AG04450 (cell line): Measurements from ENCODE around the gene ZIM2. TPM values are rescaled to one million over a fixed set of nuclear protein-coding genes. Genes with fewer than 3 reads are reported as not detected.

Experiments
- CTCF ChIA-PET: fragments of 300-600, 350-600 bp; formaldehyde crosslinking; extraction: SDS; loops from one replicate; lab custom pipeline; 2022; ENCODE audit warnings: antibody characterized with exemption, inconsistent platforms; lab: Charles Lee
- POLR2A ChIA-PET: fragments of 350-600 bp; formaldehyde crosslinking; extraction: SDS; loops from one replicate; lab custom pipeline; 2021; ENCODE audit warnings: antibody characterized with exemption, inconsistent platforms; lab: Yijun Ruan, JAX
- DNase-seq: peaks from one replicate; pipeline ENCODE4 v3.0.0-alpha.2; 2011; ENCODE audit warnings: low read depth, low spot score
- H3K27ac ChIP-seq: one replicate; pipeline ENCODE4 v1.5.1; 2012; ENCODE audit warnings: low read depth, low read length, control low read depth
- H3K27me3 ChIP-seq: one replicate; pipeline ENCODE4 v1.6.0; 2012; ENCODE audit warnings: low read length; ENCODE audit not compliant: control insufficient read depth, insufficient read depth
- H3K4me3 ChIP-seq: 2 replicates; pipeline ENCODE4 v1.5.1; 2011; ENCODE audit warnings: mild to moderate bottlenecking, low read depth, low read length, control low read depth
- H3K9me3 ChIP-seq: 2 replicates; pipeline ENCODE4 v1.5.1; 2012; ENCODE audit warnings: low read length; ENCODE audit not compliant: control insufficient read depth, insufficient read depth
- polyA plus RNA-seq: library from polyadenylated mRNA; depleted of rRNA; stranded (reverse); fragments of >200 nt; gene quantifications from 2 replicates; pipeline ENCODE4 v1.2.3, GENCODE V29; 2011
- TF ChIP-seq, protein P1 (sequence below): IDR thresholded peaks from 2 replicates; pipeline ENCODE4 v1.5.1; 2011; ENCODE audit warnings: low read depth, low read length, control low read depth, inconsistent platforms

The ZIM2 gene
- polyA plus RNA-seq, 1 experiment, result not detected

DNA sequence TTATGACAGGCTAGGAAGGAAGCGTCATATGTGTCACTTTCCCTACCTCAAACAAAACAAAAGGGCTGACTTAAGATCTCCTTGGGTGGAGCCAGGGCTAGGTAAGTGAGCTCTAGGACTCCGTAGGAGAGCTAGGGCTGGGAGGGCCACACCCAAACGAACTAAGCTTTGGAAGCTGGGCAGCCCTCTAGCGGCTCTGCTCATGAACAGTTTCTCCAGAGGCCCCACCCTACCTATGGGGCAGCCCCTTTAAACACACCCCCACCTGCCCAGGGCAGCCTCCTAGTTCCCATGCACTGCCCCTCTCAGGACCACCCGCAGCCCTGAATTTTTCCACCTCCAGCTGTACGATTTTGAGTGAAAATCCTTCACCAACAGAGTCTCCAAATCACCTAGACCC is 3.5 kb downstream of the ZIM2 start:
- Histone ChIP-seq H3K27ac (no peak overlapping the region), H3K9me3 (peaks cover 72% of the 10 kb centered on the region), H3K4me3 (no peak overlapping the region), H3K27me3 (no peaks in the 10 kb centered on the region)
- no peak for DNase-seq
- TF ChIP-seq, protein P1, sequence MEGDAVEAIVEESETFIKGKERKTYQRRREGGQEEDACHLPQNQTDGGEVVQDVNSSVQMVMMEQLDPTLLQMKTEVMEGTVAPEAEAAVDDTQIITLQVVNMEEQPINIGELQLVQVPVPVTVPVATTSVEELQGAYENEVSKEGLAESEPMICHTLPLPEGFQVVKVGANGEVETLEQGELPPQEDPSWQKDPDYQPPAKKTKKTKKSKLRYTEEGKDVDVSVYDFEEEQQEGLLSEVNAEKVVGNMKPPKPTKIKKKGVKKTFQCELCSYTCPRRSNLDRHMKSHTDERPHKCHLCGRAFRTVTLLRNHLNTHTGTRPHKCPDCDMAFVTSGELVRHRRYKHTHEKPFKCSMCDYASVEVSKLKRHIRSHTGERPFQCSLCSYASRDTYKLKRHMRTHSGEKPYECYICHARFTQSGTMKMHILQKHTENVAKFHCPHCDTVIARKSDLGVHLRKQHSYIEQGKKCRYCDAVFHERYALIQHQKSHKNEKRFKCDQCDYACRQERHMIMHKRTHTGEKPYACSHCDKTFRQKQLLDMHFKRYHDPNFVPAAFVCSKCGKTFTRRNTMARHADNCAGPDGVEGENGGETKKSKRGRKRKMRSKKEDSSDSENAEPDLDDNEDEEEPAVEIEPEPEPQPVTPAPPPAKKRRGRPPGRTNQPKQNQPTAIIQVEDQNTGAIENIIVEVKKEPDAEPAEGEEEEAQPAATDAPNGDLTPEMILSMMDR, result no peak
- ChIA-PET POLR2A (no interaction called here), CTCF (no interaction called here)

DNA sequence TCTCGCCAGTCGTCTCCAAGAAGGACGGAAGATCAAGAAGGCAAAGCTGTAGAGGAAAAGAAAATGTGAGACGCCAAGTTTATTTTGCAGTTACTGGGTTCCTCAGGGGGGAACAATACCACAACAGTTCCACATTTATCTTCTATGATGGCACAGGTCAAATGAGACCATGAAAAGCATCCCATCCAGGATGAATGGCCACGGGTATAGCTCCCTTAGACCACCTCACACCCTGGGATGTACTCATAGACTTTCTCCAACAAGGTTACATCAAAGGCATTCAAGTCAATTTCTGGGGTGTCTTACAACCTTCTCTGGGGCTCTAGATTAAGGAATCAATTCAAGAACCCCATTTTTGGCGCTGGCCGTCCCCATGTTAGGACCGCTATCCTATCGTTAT is 4.5 kb downstream of the ZIM2 start:
- H3K9me3 ChIP-seq, result peaks cover 70% of the 10 kb centered on the region
- ChIA-PET CTCF (no interaction called here), POLR2A (no interaction called here)
- no peaks in the 10 kb centered on the region for H3K27me3 ChIP-seq
- no peak overlapping the region for H3K27ac ChIP-seq
- TF ChIP-seq, protein P1, result no peak
- no peak for DNase-seq
- H3K4me3 ChIP-seq, result no peak overlapping the region

DNA sequence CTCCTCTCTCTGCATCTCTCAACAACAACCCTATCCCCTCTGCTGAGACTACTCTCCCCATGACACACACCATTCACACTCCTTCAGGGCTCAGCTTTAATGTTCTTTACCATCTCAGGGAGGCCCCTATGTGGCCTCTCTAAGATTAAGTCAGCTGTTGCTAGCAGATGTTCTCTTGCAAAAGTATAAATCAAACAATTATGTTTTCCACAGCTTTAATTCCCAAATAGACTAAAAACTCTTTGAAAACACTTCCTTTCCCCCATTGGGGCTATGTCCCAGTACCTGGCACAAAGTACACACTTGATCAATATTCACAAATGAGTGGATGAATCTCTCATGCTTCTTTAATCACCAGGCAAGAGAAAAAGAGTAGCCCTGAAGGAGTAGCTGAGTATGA is 5.1 kb downstream of the ZIM2 start:
- Histone ChIP-seq H3K27ac (no peak overlapping the region), H3K4me3 (no peak overlapping the region), H3K27me3 (no peaks in the 10 kb centered on the region), H3K9me3 (peaks cover 64% of the 10 kb centered on the region)
- TF ChIP-seq, protein P1, result no peak
- DNase-seq, result no peak
- ChIA-PET CTCF (no interaction called here), POLR2A (no interaction called here)

DNA sequence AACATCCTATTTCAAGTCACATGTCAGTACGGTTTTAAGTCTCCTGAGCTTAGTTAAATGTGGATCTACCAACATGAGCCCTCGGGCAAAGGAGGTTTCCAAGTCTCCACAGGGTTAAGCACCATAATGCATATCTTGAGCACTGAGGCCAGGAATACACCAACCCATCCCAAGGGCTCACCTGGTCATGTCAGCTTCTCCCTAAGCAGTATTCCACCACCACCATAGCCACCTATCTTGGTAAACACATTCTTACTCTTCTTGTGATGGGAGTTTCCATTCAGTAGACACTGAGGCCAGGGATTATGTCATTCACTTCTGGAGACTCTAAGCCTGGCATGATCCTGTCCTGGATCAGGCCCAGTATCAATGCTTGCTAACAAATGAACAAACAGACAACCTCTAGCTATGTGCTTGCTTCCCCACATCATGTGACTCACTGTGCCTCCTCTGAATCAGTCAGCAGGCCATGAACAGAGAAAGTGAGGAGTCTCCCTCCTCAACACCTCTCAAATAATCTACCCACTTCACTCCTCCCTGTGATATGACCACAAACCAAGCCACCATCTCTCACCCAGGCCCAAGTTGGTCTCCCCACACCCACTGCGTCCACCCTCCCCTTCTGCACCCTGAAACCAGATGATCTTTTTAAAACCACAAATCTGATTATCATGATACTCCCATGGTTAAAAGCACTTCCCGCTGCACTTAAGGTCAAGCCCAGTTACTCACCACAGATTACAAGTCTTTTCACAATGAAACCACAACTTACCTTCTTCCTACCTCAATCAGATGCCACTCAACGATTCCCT is 5.8 kb downstream of the ZIM2 start:
- CTCF ChIA-PET, result no interaction called here
- H3K27me3 ChIP-seq, result no peaks in the 10 kb centered on the region
- DNase-seq, result no peak
- POLR2A ChIA-PET, result no interaction called here
- TF ChIP-seq, protein P1, result no peak
- H3K4me3 ChIP-seq, result no peak overlapping the region
- no peak overlapping the region for H3K27ac ChIP-seq
- H3K9me3 ChIP-seq, result peaks cover 59% of the 10 kb centered on the region

DNA sequence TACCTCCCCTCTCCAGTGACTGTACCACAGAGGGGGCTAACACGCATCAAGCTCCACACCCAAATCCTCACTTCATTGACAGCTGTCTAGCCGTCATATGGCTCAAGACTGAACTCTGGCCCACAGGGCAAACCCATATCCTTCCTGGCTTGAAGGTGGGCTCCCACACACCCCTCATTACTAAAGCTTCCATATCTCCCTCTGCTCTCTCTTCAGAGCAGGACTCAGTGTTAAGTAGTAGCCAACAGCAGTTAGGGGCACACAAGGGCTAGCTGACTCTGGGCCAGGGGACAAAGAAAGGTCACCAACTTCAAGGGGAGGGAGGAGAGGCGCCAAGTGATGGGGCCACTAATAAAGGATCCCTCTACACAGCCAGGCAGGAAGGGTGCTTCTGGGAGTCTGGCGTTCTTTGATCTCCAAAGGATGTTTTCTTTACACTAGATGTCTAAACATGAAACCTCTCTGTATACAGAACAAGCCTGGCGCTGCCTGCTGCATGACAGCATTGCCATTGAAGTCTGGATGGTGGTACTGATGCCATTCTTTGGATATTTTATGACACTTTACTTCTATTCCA is 8.1 kb downstream of the ZIM2 start:
- ChIA-PET CTCF (no interaction called here), POLR2A (no interaction called here)
- TF ChIP-seq, protein P1, result no peak
- DNase-seq, result no peak
- H3K27ac ChIP-seq, result no peak overlapping the region
- no peaks in the 10 kb centered on the region for H3K27me3 ChIP-seq
- peaks cover 46% of the 10 kb centered on the region for H3K9me3 ChIP-seq
- H3K4me3 ChIP-seq, result no peak overlapping the region
